ENCODE results near the gene ANAPC2.

The ANAPC2 gene

DNA sequence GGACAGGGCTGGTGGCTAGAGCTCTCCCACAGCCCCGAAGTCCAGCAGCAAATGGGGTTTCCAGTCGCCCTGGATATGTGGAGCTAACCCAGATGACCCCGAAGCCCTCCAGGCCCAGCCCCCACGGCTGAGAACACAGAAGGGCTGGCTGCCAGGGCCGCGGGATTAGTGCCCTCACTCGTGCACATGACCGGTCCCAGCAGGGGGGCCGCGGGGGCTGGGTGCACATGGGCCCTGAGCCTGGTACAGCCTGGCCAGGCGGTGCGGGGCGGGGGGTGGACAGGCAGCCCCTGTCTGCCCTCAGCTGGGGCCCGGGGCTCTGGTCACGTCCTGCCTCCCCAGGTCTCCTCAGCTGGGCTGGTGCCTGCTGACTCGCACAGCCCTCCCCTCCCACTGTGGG is 6.0 kb upstream of the ANAPC2 start:
- Histone ChIP-seq H3K27ac (ENCODE audit: low read depth, low read length) (no peak overlapping the region), H3K4me1 (ENCODE audit: insufficient read depth, low read length) (peaks cover 8% of the 10 kb centered on the region; the same call in 1 of the 2 replicates)

DNA sequence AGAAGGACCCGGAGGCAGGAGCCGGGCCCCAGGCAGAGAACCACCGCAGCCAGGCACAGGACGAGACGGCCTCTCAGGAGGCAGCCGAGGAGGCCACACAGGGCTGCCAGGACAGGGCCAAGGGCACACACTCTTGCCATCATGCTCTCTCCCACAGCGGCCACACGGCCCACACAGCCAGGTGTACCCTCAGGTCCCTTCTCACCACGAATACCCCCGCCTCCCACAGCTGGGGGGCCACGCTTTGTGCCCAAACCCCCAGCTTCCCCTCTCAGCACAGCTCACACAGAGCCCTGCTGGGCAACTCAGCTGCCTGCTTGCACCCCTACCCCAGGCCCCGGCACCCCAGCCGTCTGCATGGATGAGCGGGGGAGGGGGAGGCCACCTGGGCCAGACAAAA is 5.4 kb upstream of the ANAPC2 start:
- WGBS: 91% methylated on average over 14 of the region's 14 CpGs
- no peak overlapping the region for H3K9ac ChIP-seq (ENCODE audit: low read depth, low read length)
- H3K27ac ChIP-seq (ENCODE audit: low read depth, low read length): no peak overlapping the region
- H3K36me3 ChIP-seq (ENCODE audit: insufficient read depth, low read length): peaks cover 6% of the 10 kb centered on the region; the same call in 1 of the 2 replicates
- H3K4me3 ChIP-seq (ENCODE audit: low read length): no peak overlapping the region
- peaks cover 8% of the 10 kb centered on the region; the same call in 1 of the 2 replicates for H3K4me1 ChIP-seq (ENCODE audit: insufficient read depth, low read length)
- H3K27me3 ChIP-seq (ENCODE audit: insufficient read depth, low read length): no peaks in the 10 kb centered on the region
- H3K9me3 ChIP-seq (ENCODE audit: insufficient read depth, low read depth, low read length): no peaks in the 10 kb centered on the region

More for the DNA sequence above, 6.0 kb upstream of the ANAPC2 start:
- Histone ChIP-seq H3K9me3 (ENCODE audit: insufficient read depth, low read depth, low read length) (no peaks in the 10 kb centered on the region), H3K36me3 (ENCODE audit: insufficient read depth, low read length) (peaks cover 6% of the 10 kb centered on the region; the same call in 1 of the 2 replicates), H3K4me3 (ENCODE audit: low read length) (no peak overlapping the region), H3K9ac (ENCODE audit: low read depth, low read length) (no peak overlapping the region), H3K27me3 (ENCODE audit: insufficient read depth, low read length) (no peaks in the 10 kb centered on the region)
- 86% methylated on average over 16 of the region's 16 CpGs for WGBS

DNA sequence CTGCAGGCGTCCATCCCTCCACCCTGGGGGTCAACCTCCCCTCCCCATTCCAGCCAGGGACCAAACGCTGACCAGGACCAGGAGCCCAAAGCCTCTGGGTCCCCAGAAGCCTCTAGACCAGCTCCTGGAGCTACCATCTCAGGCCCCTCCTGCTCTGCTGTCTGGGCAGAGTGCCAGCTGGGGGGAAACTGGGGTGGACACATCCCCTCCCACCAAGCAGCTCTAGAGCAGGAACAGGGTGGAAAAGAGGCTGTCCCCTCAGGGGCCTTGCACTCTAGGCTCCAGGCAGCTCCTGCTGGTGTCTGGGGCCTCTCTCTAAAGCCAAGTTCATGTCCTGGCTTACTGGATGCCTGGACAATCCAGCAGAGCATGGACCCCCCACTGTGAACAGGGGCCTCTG is 4.5 kb upstream of the ANAPC2 start:
- Histone ChIP-seq H3K27me3 (ENCODE audit: insufficient read depth, low read length) (no peaks in the 10 kb centered on the region), H3K4me1 (ENCODE audit: insufficient read depth, low read length) (peaks cover 8% of the 10 kb centered on the region; the same call in 1 of the 2 replicates), H3K4me3 (ENCODE audit: low read length) (no peak overlapping the region), H3K9me3 (ENCODE audit: insufficient read depth, low read depth, low read length) (no peaks in the 10 kb centered on the region), H3K9ac (ENCODE audit: low read depth, low read length) (no peak overlapping the region), H3K36me3 (ENCODE audit: insufficient read depth, low read length) (peaks cover 6% of the 10 kb centered on the region; the same call in 1 of the 2 replicates), H3K27ac (ENCODE audit: low read depth, low read length) (no peak overlapping the region)
- 75% methylated on average over 2 of the region's 2 CpGs for WGBS

DNA sequence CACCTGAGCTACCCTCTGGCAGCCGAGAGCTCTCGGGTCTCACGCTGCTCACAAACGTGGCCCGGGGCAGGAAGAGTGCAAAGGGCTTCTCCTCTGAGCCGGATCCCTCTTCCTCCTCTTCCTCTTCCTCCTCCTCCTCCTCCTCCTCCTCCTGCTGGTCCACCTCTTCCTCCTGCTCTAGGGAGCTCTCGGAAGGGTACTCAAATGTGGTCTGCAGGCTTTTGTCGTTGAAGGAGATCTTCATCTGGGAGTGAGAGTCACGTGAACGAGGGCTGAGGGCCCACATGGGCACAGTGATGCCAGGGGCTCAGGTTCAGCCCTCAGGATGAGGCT is 4.1 kb upstream of the ANAPC2 start:
- WGBS: 90% methylated on average over 10 of the region's 10 CpGs
- H3K27ac ChIP-seq (ENCODE audit: low read depth, low read length): no peak overlapping the region
- H3K27me3 ChIP-seq (ENCODE audit: insufficient read depth, low read length): no peaks in the 10 kb centered on the region
- H3K9ac ChIP-seq (ENCODE audit: low read depth, low read length): no peak overlapping the region
- H3K4me3 ChIP-seq (ENCODE audit: low read length): no peak overlapping the region
- H3K4me1 ChIP-seq (ENCODE audit: insufficient read depth, low read length): peaks cover 8% of the 10 kb centered on the region; the same call in 1 of the 2 replicates
- no peaks in the 10 kb centered on the region for H3K9me3 ChIP-seq (ENCODE audit: insufficient read depth, low read depth, low read length)
- peaks cover 6% of the 10 kb centered on the region; the same call in 1 of the 2 replicates for H3K36me3 ChIP-seq (ENCODE audit: insufficient read depth, low read length)

DNA sequence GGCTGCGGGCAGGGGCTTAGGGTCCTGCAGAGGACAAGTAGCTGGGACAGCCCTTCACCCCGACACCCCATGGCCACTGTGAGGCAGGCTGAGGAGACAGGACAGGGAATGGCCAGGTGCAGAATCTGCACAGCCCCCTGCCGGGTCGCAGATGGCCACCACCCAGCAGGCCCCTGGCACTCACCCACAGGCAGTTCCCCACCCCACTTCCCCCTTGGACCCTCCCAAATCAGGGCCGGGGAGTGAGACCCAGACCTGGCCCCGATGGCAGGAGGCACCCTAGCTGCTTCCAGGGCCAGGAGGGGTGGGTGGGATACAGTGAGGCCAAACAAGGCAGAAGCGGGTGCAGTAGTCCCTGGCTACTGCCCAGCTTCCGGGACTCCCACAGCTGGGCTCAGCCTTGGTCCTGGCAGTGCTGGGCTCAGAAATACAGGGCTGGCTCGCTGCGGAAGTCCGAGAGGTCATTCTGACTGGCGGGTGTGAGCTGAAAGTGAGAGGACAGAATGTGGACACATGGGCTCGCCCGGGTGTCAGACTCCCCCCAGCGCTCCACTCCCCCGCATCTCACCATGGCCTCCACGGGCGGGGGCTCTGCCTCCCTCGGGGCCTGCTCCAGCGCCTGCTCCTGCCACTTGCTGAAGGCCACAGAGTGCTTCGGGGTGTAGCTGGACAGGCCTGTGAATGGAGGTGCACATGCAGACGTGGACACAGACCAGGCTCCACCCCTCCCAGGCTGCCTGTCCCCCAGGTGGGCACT is 3.5 kb upstream of the ANAPC2 start:
- H3K27me3 ChIP-seq (ENCODE audit: insufficient read depth, low read length): no peaks in the 10 kb centered on the region
- H3K9me3 ChIP-seq (ENCODE audit: insufficient read depth, low read depth, low read length): no peaks in the 10 kb centered on the region
- peaks cover 6% of the 10 kb centered on the region; the same call in 1 of the 2 replicates for H3K36me3 ChIP-seq (ENCODE audit: insufficient read depth, low read length)
- 93% methylated on average over 22 of the region's 22 CpGs for WGBS
- no peak overlapping the region for H3K9ac ChIP-seq (ENCODE audit: low read depth, low read length)
- H3K27ac ChIP-seq (ENCODE audit: low read depth, low read length): no peak overlapping the region
- H3K4me3 ChIP-seq (ENCODE audit: low read length): no peak overlapping the region
- H3K4me1 ChIP-seq (ENCODE audit: insufficient read depth, low read length): peaks cover 8% of the 10 kb centered on the region; the same call in 1 of the 2 replicates

DNA sequence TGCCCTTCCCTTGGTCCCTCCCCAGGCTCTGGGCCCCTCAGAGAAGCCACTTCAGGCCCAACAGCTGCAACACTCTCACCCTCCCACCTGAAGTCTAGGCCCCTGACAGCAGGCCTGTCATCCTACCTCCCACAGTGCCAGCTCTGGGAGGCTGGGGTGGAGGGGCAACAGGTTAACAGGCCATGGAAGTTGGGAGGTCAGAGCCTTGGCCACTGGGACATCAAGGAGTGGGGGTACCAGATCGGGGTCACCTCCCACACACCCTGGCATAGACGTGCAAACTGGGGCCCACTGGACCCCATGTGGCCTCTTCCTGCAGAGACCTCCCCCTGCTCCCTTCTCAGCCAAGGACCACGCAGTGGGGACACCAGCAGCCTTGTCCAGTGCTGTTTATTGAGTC is 2.9 kb upstream of the ANAPC2 start:
- H3K9ac ChIP-seq (ENCODE audit: low read depth, low read length): no peak overlapping the region
- 91% methylated on average over 3 of the region's 3 CpGs for WGBS
- no peaks in the 10 kb centered on the region for H3K27me3 ChIP-seq (ENCODE audit: insufficient read depth, low read length)
- H3K36me3 ChIP-seq (ENCODE audit: insufficient read depth, low read length): peaks cover 8% of the 10 kb centered on the region
- no peak overlapping the region for H3K27ac ChIP-seq (ENCODE audit: low read depth, low read length)
- H3K9me3 ChIP-seq (ENCODE audit: insufficient read depth, low read depth, low read length): no peaks in the 10 kb centered on the region
- H3K4me3 ChIP-seq (ENCODE audit: low read length): no peak overlapping the region
- H3K4me1 ChIP-seq (ENCODE audit: insufficient read depth, low read length): peaks cover 8% of the 10 kb centered on the region; the same call in 1 of the 2 replicates

DNA sequence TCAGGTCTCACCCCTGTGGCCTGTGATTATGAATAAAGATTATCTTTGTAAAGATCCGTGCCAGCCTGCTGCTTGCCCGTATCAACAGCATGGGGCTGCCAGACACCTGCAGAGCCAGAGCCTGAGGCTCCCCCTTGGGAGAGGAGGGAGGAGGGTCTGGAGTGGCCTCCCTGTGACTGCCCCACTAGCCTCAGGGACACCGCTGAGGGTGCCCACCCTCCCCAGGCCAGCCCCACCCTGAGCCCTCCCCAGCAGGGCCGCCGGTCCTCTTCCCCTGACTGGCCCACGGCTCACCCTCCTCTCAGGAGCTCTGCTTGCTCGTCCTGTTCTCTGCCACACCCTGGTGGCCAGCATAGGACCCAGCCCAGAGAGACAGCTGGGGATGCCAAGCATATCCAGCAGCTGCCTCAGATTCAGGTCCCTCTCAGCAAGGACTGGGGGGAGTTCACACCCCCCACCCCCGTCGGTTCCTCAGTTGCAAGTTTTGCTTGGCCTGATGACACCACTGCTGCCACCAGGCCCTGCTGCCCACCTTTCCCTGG is 2.0 kb upstream of the ANAPC2 start:
- no peak overlapping the region for H3K27ac ChIP-seq (ENCODE audit: low read depth, low read length)
- 92% methylated on average over 9 of the region's 9 CpGs for WGBS
- no peaks in the 10 kb centered on the region for H3K9me3 ChIP-seq (ENCODE audit: insufficient read depth, low read depth, low read length)
- H3K9ac ChIP-seq (ENCODE audit: low read depth, low read length): no peak overlapping the region
- peaks cover 15% of the 10 kb centered on the region for H3K36me3 ChIP-seq (ENCODE audit: insufficient read depth, low read length)
- H3K4me1 ChIP-seq (ENCODE audit: insufficient read depth, low read length): peaks cover 8% of the 10 kb centered on the region; the same call in 1 of the 2 replicates
- H3K4me3 ChIP-seq (ENCODE audit: low read length): no peak overlapping the region
- no peaks in the 10 kb centered on the region for H3K27me3 ChIP-seq (ENCODE audit: insufficient read depth, low read length)

DNA sequence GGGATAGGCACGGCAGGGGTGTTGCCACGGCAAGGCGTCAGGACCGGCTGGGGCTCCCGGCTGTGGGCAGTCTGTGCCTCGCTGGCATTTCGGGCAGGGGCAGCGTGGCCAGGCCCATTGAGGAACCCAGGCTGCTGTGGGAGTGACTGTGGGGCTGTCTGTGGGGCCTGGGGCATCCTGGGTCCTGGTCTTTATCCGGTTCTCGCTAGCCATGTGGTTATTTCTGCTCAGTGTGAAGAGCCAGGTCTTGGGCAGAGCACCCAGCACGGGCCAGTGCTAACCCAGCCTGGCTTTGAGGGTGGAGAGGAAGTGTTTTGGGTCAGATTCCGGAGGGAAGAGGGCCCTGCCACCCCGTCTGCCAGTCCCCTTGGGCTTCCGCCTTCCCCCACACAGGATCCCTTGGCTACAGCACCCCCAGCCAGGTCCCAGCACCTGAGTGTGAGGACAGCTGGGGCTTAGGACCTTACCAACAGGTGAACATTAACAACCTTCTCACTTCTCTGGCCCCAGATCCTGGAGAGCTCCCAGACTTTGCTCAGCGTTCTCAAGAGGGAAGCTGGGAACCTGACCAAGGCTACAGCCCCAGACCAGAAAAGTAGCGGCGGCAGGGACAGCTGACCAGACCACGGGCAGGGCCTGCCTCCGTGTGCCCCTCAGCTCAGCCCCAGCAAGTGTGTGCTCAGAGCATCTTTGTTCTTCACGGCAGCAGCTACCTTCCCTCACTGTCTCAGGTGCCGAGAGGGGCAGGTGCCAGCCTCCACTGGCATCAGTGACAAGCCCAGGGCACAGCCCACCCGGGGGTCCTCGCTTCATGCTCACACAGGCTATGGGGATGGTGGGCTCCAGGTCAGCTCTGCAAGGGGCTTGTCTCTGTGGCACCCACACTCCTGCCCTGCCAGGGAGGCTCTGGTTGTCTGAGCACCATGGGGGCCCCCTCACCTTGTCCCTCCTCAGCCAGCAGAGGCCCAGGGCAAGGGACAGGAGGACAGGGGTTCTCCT is 1.2 kb upstream of the ANAPC2 start:
- peak overlapping the region; percentile 92 for H3K4me3 ChIP-seq (ENCODE audit: low read length)
- H3K27me3 ChIP-seq (ENCODE audit: insufficient read depth, low read length): no peaks in the 10 kb centered on the region
- H3K9ac ChIP-seq (ENCODE audit: low read depth, low read length): peak overlapping the region; percentile 81
- WGBS: 52% methylated on average over 23 of the region's 23 CpGs
- H3K9me3 ChIP-seq (ENCODE audit: insufficient read depth, low read depth, low read length): no peaks in the 10 kb centered on the region
- peaks cover 4% of the 10 kb centered on the region; the same call in 1 of the 2 replicates for H3K4me1 ChIP-seq (ENCODE audit: insufficient read depth, low read length)
- no peak overlapping the region; the same call in 1 of the 2 replicates for H3K27ac ChIP-seq (ENCODE audit: low read depth, low read length)
- peaks cover 23% of the 10 kb centered on the region for H3K36me3 ChIP-seq (ENCODE audit: insufficient read depth, low read length)

DNA sequence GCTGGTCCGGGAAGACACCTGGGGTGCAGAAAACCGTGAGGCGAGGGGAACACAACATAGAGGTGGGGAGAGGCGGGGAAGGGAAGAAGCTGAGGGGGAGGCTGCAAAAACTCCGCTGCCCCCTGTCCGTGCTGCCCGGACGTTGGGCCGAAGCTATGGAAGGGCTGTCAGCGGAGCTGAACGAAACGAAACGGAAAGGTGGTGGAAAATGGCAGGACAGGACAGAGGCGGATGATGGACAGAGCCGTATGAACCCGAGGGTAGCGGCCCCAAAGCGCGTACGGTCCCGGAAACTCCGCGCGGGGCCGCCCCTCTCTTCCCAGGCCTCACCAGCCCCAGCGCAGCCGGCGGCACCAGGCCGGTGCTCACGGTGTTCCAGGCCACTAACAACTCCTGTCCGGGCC is 272 bp downstream of the ANAPC2 start:
- peak overlapping the region; percentile 92 for H3K4me3 ChIP-seq (ENCODE audit: low read length)
- H3K36me3 ChIP-seq (ENCODE audit: insufficient read depth, low read length): peaks cover 35% of the 10 kb centered on the region
- H3K27ac ChIP-seq (ENCODE audit: low read depth, low read length): peak overlapping the region; percentile 67; the same call in 1 of the 2 replicates
- H3K9me3 ChIP-seq (ENCODE audit: insufficient read depth, low read depth, low read length): no peaks in the 10 kb centered on the region
- H3K9ac ChIP-seq (ENCODE audit: low read depth, low read length): peak overlapping the region; percentile 81
- 0 out of 2 replicates have a peak, but pooled peaks cover 3% of the 10 kb centered on the region for H3K4me1 ChIP-seq (ENCODE audit: insufficient read depth, low read length)
- WGBS: 1% methylated on average over 31 of the region's 31 CpGs
- no peaks in the 10 kb centered on the region for H3K27me3 ChIP-seq (ENCODE audit: insufficient read depth, low read length)

DNA sequence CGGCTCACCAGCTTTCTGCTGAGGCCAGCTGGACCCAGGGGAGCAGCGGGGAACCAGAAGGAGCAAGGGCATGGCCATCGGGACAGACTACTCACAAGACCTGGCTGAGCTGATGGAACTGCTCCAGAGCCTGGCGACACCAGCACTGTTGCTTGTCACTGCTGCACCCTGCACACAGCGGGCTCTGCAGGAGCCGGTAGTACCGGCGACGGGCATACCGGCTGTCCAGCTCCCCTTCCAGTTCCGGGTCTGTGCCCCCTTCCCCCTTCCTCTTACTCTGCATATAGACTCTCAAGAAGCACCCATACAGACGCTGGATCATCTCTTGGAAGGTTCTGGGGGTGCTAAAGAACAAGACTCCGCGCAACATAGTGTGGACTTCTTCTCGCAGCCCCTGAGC is 974 bp downstream of the ANAPC2 start:
- H3K9ac ChIP-seq (ENCODE audit: low read depth, low read length): peak overlapping the region; percentile 81; the same call in 1 of the 2 replicates
- 93% methylated on average over 15 of the region's 15 CpGs for WGBS
- 0 out of 2 replicates have a peak, but pooled peaks cover 3% of the 10 kb centered on the region for H3K4me1 ChIP-seq (ENCODE audit: insufficient read depth, low read length)
- peaks cover 42% of the 10 kb centered on the region for H3K36me3 ChIP-seq (ENCODE audit: insufficient read depth, low read length)
- no peak overlapping the region for H3K27ac ChIP-seq (ENCODE audit: low read depth, low read length)
- no peaks in the 10 kb centered on the region for H3K9me3 ChIP-seq (ENCODE audit: insufficient read depth, low read depth, low read length)
- no peaks in the 10 kb centered on the region for H3K27me3 ChIP-seq (ENCODE audit: insufficient read depth, low read length)
- H3K4me3 ChIP-seq (ENCODE audit: low read length): peak overlapping the region; percentile 92
